HG02970 (cell line): ENCODE results near the gene ADARB2.

Source experiments
- ATAC-seq: cut with Tn5 transposase; IDR thresholded peaks from one replicate; pipeline ENCODE4 v1.9.1; 2021; ENCODE audit warnings: mild to moderate bottlenecking, moderate library complexity, moderate number of reproducible peaks; ENCODE audit not compliant: unreplicated experiment, low FRiP score

ADARB2 gene

GRCh38 chr10:1736144-1736971 is 967 bp downstream of the ADARB2 start:
- ATAC-seq: no peak

GRCh38 chr10:1735562-1735961 is 1.8 kb downstream of the ADARB2 start:
- no peak for ATAC-seq

DNA sequence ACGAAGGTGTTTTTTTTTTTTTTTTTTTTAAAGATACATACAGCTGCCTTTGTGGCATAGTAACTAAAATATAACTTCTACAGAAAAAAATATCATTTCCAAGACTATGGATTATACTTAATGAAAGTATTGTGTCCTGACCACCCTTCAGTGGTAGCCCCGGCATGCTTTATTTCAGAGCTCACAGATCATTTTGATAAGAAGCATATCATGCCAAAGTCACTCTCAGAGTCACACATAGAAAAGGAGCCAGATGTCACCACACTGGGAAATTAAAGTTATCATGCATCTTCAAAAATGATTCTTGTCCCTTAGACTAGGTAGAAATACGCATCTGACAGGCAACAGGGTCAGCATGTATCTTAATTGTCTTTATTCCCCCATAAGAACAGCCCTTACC is 3.0 kb downstream of the ADARB2 start:
- ATAC-seq: no peak

- no peak for ATAC-seq
Measured at GRCh38 chr10:1733720-1734119, 3.6 kb downstream of the ADARB2 start.

GRCh38 chr10:1732564-1732996 is 4.7 kb downstream of the ADARB2 start:
- ATAC-seq: no peak

DNA sequence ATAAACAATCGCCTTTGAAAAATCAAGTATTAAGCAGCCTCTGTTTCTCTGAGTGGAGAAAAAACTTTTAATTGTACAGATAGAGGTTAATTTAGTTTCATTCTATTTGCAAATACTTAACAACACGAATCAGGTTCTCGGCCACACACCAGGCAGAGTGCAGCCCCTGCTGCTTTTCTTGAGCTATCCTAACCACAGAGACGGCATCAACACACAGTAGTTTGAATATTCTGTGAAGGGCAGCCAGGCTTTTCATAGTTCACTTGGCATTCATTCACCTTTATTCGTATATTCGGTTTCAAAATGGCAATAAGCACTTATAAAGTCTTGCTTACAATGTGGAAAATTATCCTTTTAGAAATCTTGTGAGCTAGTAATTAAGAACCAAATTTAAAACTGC is 5.7 kb downstream of the ADARB2 start:
- no peak for ATAC-seq

DNA sequence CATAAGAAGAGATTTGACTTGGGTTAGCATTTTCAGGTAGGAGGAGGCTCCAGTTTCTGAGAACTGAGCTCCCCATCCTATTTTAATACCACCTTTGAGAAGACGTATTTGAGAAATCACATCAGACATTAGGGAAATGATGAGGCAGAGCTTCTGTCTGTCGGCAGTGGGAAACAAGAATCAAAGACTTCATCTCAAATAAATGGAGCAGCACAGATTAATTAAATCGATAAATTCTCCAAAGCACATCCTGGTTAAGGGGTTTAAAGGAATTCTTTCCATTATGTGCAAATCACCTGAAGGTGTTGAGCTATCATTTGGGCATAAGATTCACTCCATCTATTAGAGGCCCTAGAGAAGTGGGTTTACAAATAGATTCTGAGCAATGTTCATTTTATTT is 7.6 kb downstream of the ADARB2 start:
- ATAC-seq: no peak

GRCh38 chr10:1726861-1727260 is 10.5 kb downstream of the ADARB2 start:
- no peak for ATAC-seq

- no peak for ATAC-seq
Measured at GRCh38 chr10:1724921-1725488, 12.3 kb downstream of the ADARB2 start.

DNA sequence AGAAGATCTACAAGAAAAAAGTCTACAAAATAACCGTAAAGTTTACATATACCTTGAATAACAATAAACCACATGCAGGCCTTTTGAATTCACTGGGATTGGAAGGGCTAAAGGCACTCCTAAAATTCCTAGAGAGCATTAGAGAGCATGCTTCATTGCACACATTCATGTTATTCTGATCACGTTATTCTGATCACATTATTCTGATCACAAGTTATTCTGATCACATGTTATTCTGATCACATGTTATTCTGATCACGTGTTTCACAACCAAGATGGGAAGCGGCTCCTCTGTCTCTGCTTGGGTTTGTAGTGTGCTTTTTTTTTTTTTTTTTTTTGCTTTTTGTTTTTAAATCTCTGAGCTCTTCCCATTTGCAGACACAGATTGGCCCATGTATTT is 20.5 kb downstream of the ADARB2 start:
- no peak for ATAC-seq

GRCh38 chr10:1715821-1716220 is 21.5 kb downstream of the ADARB2 start:
- no peak for ATAC-seq

DNA sequence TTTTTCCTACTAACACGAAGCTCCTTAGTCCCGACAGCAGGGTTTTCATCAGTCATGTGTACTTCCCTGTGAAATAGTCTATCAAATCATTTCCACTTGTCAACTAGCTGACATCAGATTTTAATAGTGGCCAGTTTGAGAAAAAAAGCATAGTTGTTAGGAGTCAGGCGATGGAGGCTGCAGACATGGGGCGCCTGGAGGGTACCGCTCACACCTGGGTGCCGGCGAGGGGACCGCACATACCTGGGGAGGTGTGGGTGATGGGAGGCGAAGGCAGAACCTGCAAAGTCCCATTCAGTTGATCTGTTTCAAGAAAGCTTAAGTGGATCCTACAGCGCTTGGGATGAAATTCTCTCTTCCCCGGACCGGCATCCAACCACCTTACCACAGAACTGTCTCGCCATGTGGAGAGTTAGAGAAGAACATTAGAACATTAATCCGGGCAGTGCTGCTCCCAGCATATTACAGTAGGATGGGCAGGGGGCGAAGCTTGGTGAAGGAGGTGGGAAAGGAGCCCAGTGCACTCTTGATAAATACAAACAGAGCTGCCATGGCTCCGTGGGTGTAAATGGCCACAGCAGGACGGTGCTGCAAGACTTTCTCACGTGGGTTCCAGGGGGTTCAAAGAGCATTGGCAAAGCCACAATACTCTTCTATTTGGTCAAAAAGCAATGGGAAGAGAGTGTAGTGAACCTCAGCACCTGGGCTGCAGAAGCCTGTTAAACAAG is 24.2 kb downstream of the ADARB2 start:
- ATAC-seq: no peak

DNA sequence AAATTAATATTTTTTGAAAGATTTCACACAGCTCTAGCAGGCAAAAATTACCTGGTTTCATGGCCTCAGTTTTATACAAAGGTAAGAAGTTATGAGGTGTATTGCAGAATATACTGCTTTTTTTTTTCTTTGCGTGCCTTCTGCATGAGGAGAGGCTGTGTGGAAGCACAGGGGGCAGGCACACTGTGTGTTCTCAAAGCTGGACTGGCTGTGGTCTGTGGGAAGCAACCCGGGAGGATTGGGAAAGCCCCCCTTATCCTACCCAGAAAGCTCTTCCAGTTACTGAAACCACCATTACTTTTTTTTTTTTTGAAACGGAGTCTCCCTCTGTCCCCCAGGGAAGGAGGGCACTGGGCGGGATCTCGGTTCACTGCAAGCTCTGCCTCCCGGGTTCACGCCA is 25.0 kb downstream of the ADARB2 start:
- ATAC-seq: no peak

- ATAC-seq: no peak
Measured at GRCh38 chr10:1709161-1709560, 28.2 kb downstream of the ADARB2 start.

GRCh38 chr10:1708746-1709145 is 28.6 kb downstream of the ADARB2 start:
- ATAC-seq: no peak

DNA sequence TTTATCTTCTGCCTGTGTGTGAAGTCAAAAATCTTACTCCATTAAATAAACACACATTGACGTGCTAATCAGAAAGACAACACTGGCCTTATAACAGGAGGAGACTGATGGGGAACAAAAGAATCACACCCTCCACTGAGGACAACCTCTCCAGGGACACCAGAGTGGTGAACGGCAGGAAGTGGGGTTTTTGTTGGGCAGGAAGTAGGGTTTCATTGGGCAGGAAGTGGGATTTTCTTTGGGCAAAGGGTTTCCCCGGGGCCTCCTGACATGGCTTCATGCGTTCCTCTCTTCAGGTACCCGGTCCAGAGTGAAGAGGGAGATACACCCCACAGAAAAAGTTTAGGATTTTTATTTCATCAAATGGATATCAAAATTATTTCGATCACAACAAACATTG is 30.6 kb downstream of the ADARB2 start:
- ATAC-seq: no peak

- no peak for ATAC-seq
Measured at GRCh38 chr10:1706256-1706655, 31.1 kb downstream of the ADARB2 start.

DNA sequence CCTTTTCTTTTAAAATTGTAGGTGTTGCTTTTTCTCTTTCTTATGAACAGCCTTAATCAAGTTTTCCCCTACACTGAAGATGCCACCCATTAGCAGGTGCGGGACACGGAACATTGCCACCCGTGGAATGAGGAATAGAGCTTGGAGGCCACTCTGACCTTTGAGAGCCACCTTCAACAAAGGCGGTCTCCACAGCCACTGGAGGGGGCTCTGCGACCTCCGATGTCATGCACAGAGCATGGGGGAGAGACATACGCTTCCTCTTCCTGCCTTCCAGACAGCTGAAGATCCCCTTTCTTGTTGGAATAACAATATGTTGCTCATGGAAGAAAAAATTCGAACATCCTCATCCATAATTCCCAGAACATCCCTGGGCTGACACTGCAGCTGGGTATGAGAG is 39.1 kb downstream of the ADARB2 start:
- ATAC-seq: no peak

- ATAC-seq: no peak
Measured at GRCh38 chr10:1696106-1696505, 41.2 kb downstream of the ADARB2 start.

- ATAC-seq: no peak
Measured at GRCh38 chr10:1690086-1690485, 47.2 kb downstream of the ADARB2 start.

- ATAC-seq: no peak
Measured at GRCh38 chr10:1688531-1688930, 48.8 kb downstream of the ADARB2 start.
